Measurements from ENCODE around the gene SRM.
A peak's percentile ranks its signal among the peaks of the same experiment; 100 is the strongest.
"Not testable (repeated sequence)": the region's sequence is repeated elsewhere in the genome, so short reads cannot be mapped to it uniquely, and the experiment has no call there.

Gene SRM

GRCh38 chr1:11059968-11060830 is at the start of gene SRM:
Gene SRM (minus strand): TSS chr1:11060018. CDS start chr1:11059943, 75 bp downstream.
- Mint-ChIP-seq H3K4me1 (peaks cover 9% of the 10 kb centered on the region), H3K9me3 (no peaks in the 10 kb centered on the region), H3K36me3 (ENCODE audit: low read depth) (peaks cover 23% of the 10 kb centered on the region), H3K27me3 (ENCODE audit: low read depth) (no peaks in the 10 kb centered on the region), H3K27ac (peak within 1 kb of the TSS; percentile 83 to 92 (median 89)), H3K4me3 (peak within 1 kb of the TSS; percentile 98)
- TF ChIP-seq CTCF (IDR thresholded peaks at IDR 0.05; ENCODE audit: unreplicated experiment in 3 of 3): peak; percentile 55 to 61 (median 58)

GRCh38 chr1:11109047-11109760 is 49.4 kb upstream of the SRM start:
- Mint-ChIP-seq H3K36me3 (ENCODE audit: low read depth) (peaks cover 68% of the 10 kb centered on the region), H3K27ac (peak overlapping the region in 1 of 3 experiments; percentile 4), H3K4me1 (no peaks in the 10 kb centered on the region), H3K9me3 (no peaks in the 10 kb centered on the region), H3K27me3 (ENCODE audit: low read depth) (no peaks in the 10 kb centered on the region), H3K4me3 (no peak overlapping the region)
- TF ChIP-seq CTCF (IDR thresholded peaks at IDR 0.05; ENCODE audit: unreplicated experiment in 3 of 3): no peak

GRCh38 chr1:11107599-11107998 is 47.8 kb upstream of the SRM start:
- Mint-ChIP-seq H3K9me3 (no peaks in the 10 kb centered on the region), H3K27ac (peak overlapping the region in 1 of 3 experiments; percentile 4), H3K4me3 (no peak overlapping the region), H3K27me3 (ENCODE audit: low read depth) (no peaks in the 10 kb centered on the region), H3K36me3 (ENCODE audit: low read depth) (peaks cover 56% of the 10 kb centered on the region), H3K4me1 (no peaks in the 10 kb centered on the region)
- TF ChIP-seq CTCF (IDR thresholded peaks at IDR 0.05; ENCODE audit: unreplicated experiment in 3 of 3): no peak

- no peaks in the 10 kb centered on the region for H3K9me3 Mint-ChIP-seq
- peaks cover 6% of the 10 kb centered on the region for H3K4me1 Mint-ChIP-seq
- H3K27ac Mint-ChIP-seq: no peak overlapping the region
- H3K4me3 Mint-ChIP-seq: no peak overlapping the region
- peaks cover 41% of the 10 kb centered on the region for H3K36me3 Mint-ChIP-seq (ENCODE audit: low read depth)
- no peak for TF ChIP-seq CTCF (IDR thresholded peaks at IDR 0.05; ENCODE audit: unreplicated experiment in 3 of 3)
- no peaks in the 10 kb centered on the region for H3K27me3 Mint-ChIP-seq (ENCODE audit: low read depth)
Measured at GRCh38 chr1:11105586-11105985, 45.8 kb upstream of the SRM start.

- Mint-ChIP-seq H3K9me3 (no peaks in the 10 kb centered on the region), H3K36me3 (ENCODE audit: low read depth) (peaks cover 21% of the 10 kb centered on the region), H3K27me3 (ENCODE audit: low read depth) (no peaks in the 10 kb centered on the region), H3K4me1 (peaks cover 13% of the 10 kb centered on the region), H3K27ac (peak overlapping the region; percentile 21 to 64 (median 53)), H3K4me3 (peak overlapping the region; percentile 77 to 81 (median 79))
- TF ChIP-seq CTCF (IDR thresholded peaks at IDR 0.05; ENCODE audit: unreplicated experiment in 3 of 3): no peak
Measured at GRCh38 chr1:11101347-11101746, 41.5 kb upstream of the SRM start.

GRCh38 chr1:11100806-11101205 is 41.0 kb upstream of the SRM start:
- H3K27me3 Mint-ChIP-seq (ENCODE audit: low read depth); H3K27ac Mint-ChIP-seq; H3K9me3 Mint-ChIP-seq: not testable (repeated sequence)
- peaks cover 13% of the 10 kb centered on the region for H3K4me1 Mint-ChIP-seq
- peaks cover 21% of the 10 kb centered on the region for H3K36me3 Mint-ChIP-seq (ENCODE audit: low read depth)
- peak overlapping the region in 1 of 3 experiments; percentile 42 for H3K4me3 Mint-ChIP-seq

All from nephron (organoid).